ENCODE measurements around the gene SCRN3. TPM values are rescaled to one million over a fixed set of nuclear protein-coding genes. Genes with fewer than 3 reads are reported as not detected.

The SCRN3 gene
- total RNA-seq, 1 experiment from 2014 or later = 28.6 TPM

GRCh38 chr2:174473796-174474195, 78.3 kb downstream of the SCRN3 start:
- H3K4me1 ChIP-seq (ENCODE audit: insufficient read depth, low read length, poor library complexity, severe bottlenecking) = no peaks in the 10 kb centered on the region
- H3K27me3 ChIP-seq (replicated peaks; ENCODE audit: insufficient read depth, low read depth, low read length, poor library complexity) = peaks cover 95% of the 10 kb centered on the region
- CTCF ChIA-PET = no interaction called here
- H3K4me3 ChIP-seq (ENCODE audit: low read depth, low read length, poor library complexity, severe bottlenecking) = no peak overlapping the region
- intact Hi-C loops (cut with micrococcal nuclease; ENCODE audit: unreplicated experiment) = no loop called here
- no peak for TF ChIP-seq EZH2 (IDR thresholded peaks at IDR 0.05; ENCODE audit: borderline replicate concordance, low read depth, low read length, poor library complexity, severe bottlenecking)
- TF ChIP-seq CTCF (conservative IDR thresholded peaks at IDR 0.05; ENCODE audit: low read depth, low read length) = no peak
- no peak for DNase-seq (ENCODE audit: low spot score)
- H3K27ac ChIP-seq (ENCODE audit: low read depth, low read length, poor library complexity, severe bottlenecking) = no peak overlapping the region
- H3K9me3 ChIP-seq (ENCODE audit: low read depth, low read length, poor library complexity, severe bottlenecking) = no peaks in the 10 kb centered on the region
- H3K36me3 ChIP-seq (ENCODE audit: insufficient read depth, low read length, poor library complexity, severe bottlenecking) = no peaks in the 10 kb centered on the region
- BruUV-seq (replicated peaks) = no TSS peak
- POLR2A ChIA-PET (ENCODE audit: low non-redundant PET) = interaction anchor here (0.6 kb wide), 1 partner anchor 117 kb away, joined by 4 read pairs; no protein-coding TSS in a partner anchor

- BruUV-seq (replicated peaks) = no TSS peak
Measured at GRCh38 chr2:174477759-174478158, 82.2 kb downstream of the SCRN3 start.

More at GRCh38 chr2:174477759-174478158, 82.2 kb downstream of the SCRN3 start:
- intact Hi-C loops (cut with micrococcal nuclease; ENCODE audit: unreplicated experiment) = no loop called here
- Histone ChIP-seq H3K4me3 (ENCODE audit: low read depth, low read length, poor library complexity, severe bottlenecking) (no peak overlapping the region), H3K27ac (ENCODE audit: low read depth, low read length, poor library complexity, severe bottlenecking) (no peak overlapping the region), H3K36me3 (ENCODE audit: insufficient read depth, low read length, poor library complexity, severe bottlenecking) (no peaks in the 10 kb centered on the region), H3K4me1 (ENCODE audit: insufficient read depth, low read length, poor library complexity, severe bottlenecking) (no peaks in the 10 kb centered on the region), H3K9me3 (ENCODE audit: low read depth, low read length, poor library complexity, severe bottlenecking) (no peaks in the 10 kb centered on the region), H3K27me3 (replicated peaks; ENCODE audit: insufficient read depth, low read depth, low read length, poor library complexity) (peaks cover 95% of the 10 kb centered on the region)
- CTCF ChIA-PET = no interaction called here
- DNase-seq (ENCODE audit: low spot score) = peak; percentile 64
- POLR2A ChIA-PET (ENCODE audit: low non-redundant PET) = no interaction called here
- TF ChIP-seq CTCF (conservative IDR thresholded peaks at IDR 0.05; ENCODE audit: low read depth, low read length) (no peak), EZH2 (IDR thresholded peaks at IDR 0.05; ENCODE audit: borderline replicate concordance, low read depth, low read length, poor library complexity, severe bottlenecking) (no peak)

Other genes with a start within 250 kb of the SCRN3 start
- 174 and 176 TPM in 2 replicates for gene OLA1, start 147.2 kb upstream of the SCRN3 start, total RNA-seq (2021)
- gene SP9, start 60.8 kb upstream of the SCRN3 start, total RNA-seq (2021) = 0.11 and 0.15 TPM in 2 replicates
- not detected in 2 replicates for gene GPR155, start 91.3 kb downstream of the SCRN3 start, total RNA-seq (2021)
- 1.1 and 1.7 TPM in 2 replicates for gene WIPF1, start 202.1 kb downstream of the SCRN3 start, total RNA-seq (2021)

Data from A673 (cell line).